Measurements from ENCODE around the gene L3MBTL3. TPM values are rescaled to one million over a fixed set of nuclear protein-coding genes. Genes with fewer than 3 reads are reported as not detected.

Gene L3MBTL3
- total RNA-seq, 1 experiment from 2014 or later = 4.7 TPM

GRCh38 chr6:130158548-130158947 is 140.2 kb downstream of the L3MBTL3 start:
- no peak overlapping the region for H4K5ac ChIP-seq (ENCODE audit: insufficient read length, low read depth, low read length)
- H3K4me1 ChIP-seq (ENCODE audit: insufficient read depth, low read length) = no peaks in the 10 kb centered on the region
- H2AFZ ChIP-seq (ENCODE audit: low read length) = no peak overlapping the region
- H4K8ac ChIP-seq (replicated peaks; ENCODE audit: insufficient read length, low read depth, low read length) = no peak overlapping the region
- H3K4me1 Mint-ChIP-seq = peaks cover 5 to 6% of the 10 kb centered on the region in 2 experiments
- H4K20me1 ChIP-seq (ENCODE audit: control insufficient read depth, insufficient read depth, insufficient read length) = no peaks in the 10 kb centered on the region
- no peak overlapping the region for H3K4me2 ChIP-seq (ENCODE audit: insufficient read depth, insufficient read length, low read length)
- H3K79me2 ChIP-seq (ENCODE audit: insufficient read depth, low read length) = no peaks in the 10 kb centered on the region
- no peak for DNase-seq
- no peak overlapping the region for H3K14ac ChIP-seq (ENCODE audit: insufficient read depth, low read length)
- H3K9me3 Mint-ChIP-seq = peaks cover 9 to 12% of the 10 kb centered on the region in 2 experiments; a peak in 3 of 5 replicates
- H3K23me2 ChIP-seq (ENCODE audit: insufficient read length, low read depth, low read length, poor library complexity, severe bottlenecking) = no peaks in the 10 kb centered on the region
- H4K91ac ChIP-seq (ENCODE audit: insufficient read length, low read depth, low read length) = no peak overlapping the region
- no peak overlapping the region for H3K23ac ChIP-seq (ENCODE audit: insufficient read length, low read depth, low read length)
- H3K27me3 ChIP-seq (ENCODE audit: insufficient read depth, low read length) = no peaks in the 10 kb centered on the region
- H3K79me1 ChIP-seq (ENCODE audit: insufficient read depth, low read depth, low read length, poor library complexity, severe bottlenecking) = no peaks in the 10 kb centered on the region
- H3K4ac ChIP-seq (ENCODE audit: low read depth, low read length) = no peak overlapping the region
- no peak overlapping the region for H2BK12ac ChIP-seq (ENCODE audit: insufficient read length, low read depth, low read length)
- H2BK20ac ChIP-seq (ENCODE audit: low read depth, low read length, poor library complexity, severe bottlenecking) = no peak overlapping the region
- no peak overlapping the region for H3T11ph ChIP-seq (ENCODE audit: low read length)
- no peak overlapping the region for H2AK5ac ChIP-seq (ENCODE audit: insufficient read length, low read length)
- H3K27ac ChIP-seq (ENCODE audit: insufficient read length, low read depth, low read length) = no peak overlapping the region
- H2BK120ac ChIP-seq (ENCODE audit: low read depth, low read length, poor library complexity, severe bottlenecking) = no peak overlapping the region
- H3K27ac Mint-ChIP-seq = no peak overlapping the region
- H3K4me3 Mint-ChIP-seq = no peak overlapping the region
- H2BK15ac ChIP-seq (ENCODE audit: low read depth, low read length) = no peak overlapping the region
- H2BK5ac ChIP-seq (ENCODE audit: insufficient read length, low read length) = no peak overlapping the region
- no peaks in the 10 kb centered on the region for H3K9me3 ChIP-seq (ENCODE audit: control insufficient read depth, low read depth, low read length)
- H3K18ac ChIP-seq (ENCODE audit: insufficient read length, low read depth, low read length) = no peak overlapping the region
- TF ChIP-seq CTCF (conservative IDR thresholded peaks at IDR 0.05) = no peak
- H3K36me3 Mint-ChIP-seq (ENCODE audit: insufficient read depth in 1 of 3, low read depth in 3 of 3) = peaks cover 0 to 18% (median 13%) of the 10 kb centered on the region in 3 experiments; a peak in 6 of 7 replicates
- H3K56ac ChIP-seq (ENCODE audit: insufficient read length, low read depth, low read length) = no peak overlapping the region
- WGBS (ENCODE audit: extremely low coverage, insufficient read length, low lambda C conversion rate) = no CpG with 5 or more reads among the region's 4 CpGs
- H3K27me3 Mint-ChIP-seq (ENCODE audit: low read depth) = no peaks in the 10 kb centered on the region
- no peak overlapping the region for H3K9ac ChIP-seq (ENCODE audit: extremely low read depth, insufficient read length, low read length)
